Urinary bladder (tissue), 4 donors: Measurements from ENCODE around the gene MEF2A. TPM values are rescaled to one million over a fixed set of nuclear protein-coding genes. Genes with fewer than 3 reads are reported as not detected.
"Not testable (repeated sequence)": the region's sequence is repeated elsewhere in the genome, so short reads cannot be mapped to it uniquely, and the experiment has no call there.

ENCODE experiments used
- DNase-seq: peaks from one replicate; pipeline ENCODE4 v3.0.0-alpha.2; 2015; ENCODE audit errors: extremely low spot score
- H3K27ac ChIP-seq: one replicate; pipeline ENCODE4 v1.5.1; 2013; ENCODE audit warnings: low read depth, mild to moderate bottlenecking, moderate library complexity
- H3K36me3 ChIP-seq: one replicate; pipeline ENCODE4 v1.6.1; 2013; ENCODE audit warnings: mild to moderate bottlenecking, moderate library complexity; ENCODE audit not compliant: insufficient read depth
- H3K4me1 ChIP-seq: one replicate; pipeline ENCODE4 v1.6.1; 2013; ENCODE audit warnings: mild to moderate bottlenecking, moderate library complexity; ENCODE audit not compliant: insufficient read depth
- H3K4me3 ChIP-seq: one replicate; pipeline ENCODE4 v1.5.1; 2013; ENCODE audit warnings: low read depth, low read length
- WGBS: extraction: QIAGEN DNeasy Blood & Tissue Kit; methylation state at CpG from one replicate; pipeline ENCODE4 v1.1.7; 2013; 5-methylcytosine and 5-hydroxymethylcytosine counted together
- polyA plus RNA-seq: library from polyadenylated mRNA; stranded (reverse); fragments of 200-250 nt; gene quantifications from one replicate; pipeline ENCODE4 v1.2.3, GENCODE V29; 2013
- total RNA-seq: library from RNA; depleted of rRNA; stranded (reverse); fragments of >200 nt; gene quantifications from one replicate; pipeline ENCODE4 v1.2.3, GENCODE V29; 2014
- donor health status: healthy with polysubstance abuse.
- donor health status: healthy.

The MEF2A gene
- total and polyA plus RNA-seq, 2 donors: 37.6 to 85.1 TPM

- DNase-seq: no peak
- Histone ChIP-seq H3K4me1 (no peaks in the 10 kb centered on the region), H3K36me3 (no peaks in the 10 kb centered on the region), H3K27ac (peak overlapping the region; percentile 74), H3K4me3 (peak overlapping the region; percentile 77)
- under 1% methylated on average over 46 of the region's 46 CpGs for WGBS
Observed at GRCh38 chr15:99732751-99733267, 167.0 kb downstream of the MEF2A start.

- peak; percentile 83 for DNase-seq
- no peaks in the 10 kb centered on the region for H3K4me1 ChIP-seq
- WGBS: 9% methylated on average over 69 of the region's 69 CpGs
- peak within 1 kb of the TSS; percentile 90 for H3K27ac ChIP-seq
- H3K36me3 ChIP-seq: no peaks in the 10 kb centered on the region
- H3K4me3 ChIP-seq: peak within 1 kb of the TSS; percentile 77
Observed at GRCh38 chr15:99733268-99734039, 167.7 kb downstream of the MEF2A start, which contains the start of gene LYSMD4. Gene LYSMD4 (minus strand): TSS chr15:99733437. CDS start chr15:99731999, 1,438 bp downstream.

GRCh38 chr15:99734040-99734291 lies 168.2 kb downstream of the MEF2A start:
- not testable (repeated sequence) for H3K36me3 ChIP-seq, H3K4me3 ChIP-seq, H3K4me1 ChIP-seq, DNase-seq, H3K27ac ChIP-seq
- 94% methylated on average over 13 of the region's 13 CpGs for WGBS

DNA sequence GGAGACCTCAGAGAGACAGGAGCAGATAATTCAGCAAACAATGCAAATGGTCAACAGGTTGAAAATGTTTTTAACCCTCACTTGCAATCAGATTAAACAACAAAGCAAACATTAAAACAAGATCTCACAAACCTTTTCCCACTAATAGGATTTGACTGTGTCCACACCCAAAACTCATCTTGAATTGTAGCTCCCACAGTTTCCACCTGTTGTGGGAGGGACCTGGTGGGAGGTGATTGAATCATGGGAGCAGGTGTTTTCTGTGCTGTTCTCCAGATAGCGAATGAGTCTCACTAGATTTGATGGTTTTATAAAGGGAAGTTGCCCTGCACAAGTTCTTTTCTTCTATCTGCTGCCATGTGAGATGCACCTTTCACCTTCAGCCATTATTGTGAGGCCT lies 168.8 kb downstream of the MEF2A start:
- H3K27ac ChIP-seq: no peak overlapping the region
- no peak for DNase-seq
- H3K4me3 ChIP-seq: no peak overlapping the region
- no peaks in the 10 kb centered on the region for H3K36me3 ChIP-seq
- no peaks in the 10 kb centered on the region for H3K4me1 ChIP-seq
- WGBS: 93% methylated on average over 1 of the region's 1 CpG

DNA sequence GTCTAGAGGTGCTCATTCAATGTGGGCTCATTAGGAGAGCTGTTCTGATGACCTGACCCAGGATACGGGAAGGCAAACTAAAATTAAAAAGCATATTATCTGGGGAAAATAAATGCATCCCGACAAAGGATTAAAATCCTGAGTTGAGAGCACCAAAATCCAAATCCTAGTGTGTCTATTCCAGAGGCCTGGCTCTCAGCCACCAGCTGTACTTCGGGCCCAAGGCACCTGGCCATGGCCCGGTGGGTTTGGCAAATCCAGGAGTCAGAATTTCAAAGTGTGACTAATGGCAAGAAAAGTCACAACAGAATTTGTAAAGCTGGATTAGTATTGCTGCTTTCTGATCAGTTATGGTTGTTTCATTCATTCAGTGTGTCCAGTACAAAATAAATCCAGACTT lies 170.1 kb downstream of the MEF2A start:
- 84% methylated on average over 4 of the region's 4 CpGs for WGBS
- no peak for DNase-seq
- Histone ChIP-seq H3K4me3 (no peak overlapping the region), H3K27ac (no peak overlapping the region), H3K4me1 (no peaks in the 10 kb centered on the region), H3K36me3 (no peaks in the 10 kb centered on the region)

GRCh38 chr15:99736702-99737101 lies 170.9 kb downstream of the MEF2A start:
- H3K4me1 ChIP-seq: no peaks in the 10 kb centered on the region
- H3K36me3 ChIP-seq: no peaks in the 10 kb centered on the region
- no peak overlapping the region for H3K4me3 ChIP-seq
- 75% methylated on average over 2 of the region's 2 CpGs for WGBS
- no peak for DNase-seq
- no peak overlapping the region for H3K27ac ChIP-seq

GRCh38 chr15:99738021-99738847 lies 172.4 kb downstream of the MEF2A start:
- 84% methylated on average over 7 of the region's 7 CpGs for WGBS
- DNase-seq: no peak
- Histone ChIP-seq H3K4me1 (no peaks in the 10 kb centered on the region), H3K4me3 (no peak overlapping the region), H3K27ac (no peak overlapping the region), H3K36me3 (no peaks in the 10 kb centered on the region)

DNA sequence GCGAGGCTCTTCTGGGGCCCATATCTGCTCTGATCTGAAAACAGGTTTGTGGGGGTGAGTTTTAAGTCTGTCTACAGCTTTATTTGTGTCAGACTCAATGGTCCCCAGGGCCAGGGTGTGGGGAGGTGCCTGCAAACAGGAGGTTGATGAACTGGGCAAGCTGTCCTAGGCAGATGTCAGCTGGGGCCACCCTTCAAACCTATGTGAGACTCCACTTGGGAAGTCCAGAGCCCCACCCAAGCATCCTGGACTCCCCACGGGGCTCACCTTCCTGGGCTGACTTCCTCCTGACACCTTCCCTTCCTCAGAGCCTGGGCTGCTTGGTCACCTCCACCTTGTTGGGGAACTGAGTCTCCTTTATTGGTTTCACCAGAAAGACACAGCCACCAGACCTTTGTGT lies 176.1 kb downstream of the MEF2A start:
- no peak overlapping the region for H3K27ac ChIP-seq
- no peak overlapping the region for H3K4me3 ChIP-seq
- no peak for DNase-seq
- H3K36me3 ChIP-seq: no peaks in the 10 kb centered on the region
- WGBS: 80% methylated on average over 2 of the region's 2 CpGs
- no peaks in the 10 kb centered on the region for H3K4me1 ChIP-seq

DNA sequence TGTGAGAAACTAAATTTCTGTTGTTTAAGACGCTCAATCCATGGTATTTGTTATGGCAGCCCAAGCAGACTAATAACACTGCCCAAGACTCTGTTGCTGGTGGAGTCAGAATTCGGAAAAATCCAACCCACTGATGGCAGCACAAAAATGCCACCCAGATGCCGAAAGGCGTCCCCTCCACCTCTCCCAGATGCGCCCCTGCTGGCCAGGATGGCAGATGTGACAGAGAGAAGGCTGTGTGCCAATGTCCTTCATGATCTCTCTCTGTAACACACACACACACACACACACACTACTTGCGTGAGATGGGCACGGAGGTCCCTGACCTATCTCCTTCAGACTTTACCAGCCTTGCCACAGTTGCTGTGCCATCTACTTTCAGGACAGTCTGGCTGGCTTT lies 178.4 kb downstream of the MEF2A start:
- no peak for DNase-seq
- H3K4me1 ChIP-seq: no peaks in the 10 kb centered on the region
- no peak overlapping the region for H3K27ac ChIP-seq
- WGBS: 94% methylated on average over 7 of the region's 7 CpGs
- no peak overlapping the region for H3K4me3 ChIP-seq
- H3K36me3 ChIP-seq: no peaks in the 10 kb centered on the region

DNA sequence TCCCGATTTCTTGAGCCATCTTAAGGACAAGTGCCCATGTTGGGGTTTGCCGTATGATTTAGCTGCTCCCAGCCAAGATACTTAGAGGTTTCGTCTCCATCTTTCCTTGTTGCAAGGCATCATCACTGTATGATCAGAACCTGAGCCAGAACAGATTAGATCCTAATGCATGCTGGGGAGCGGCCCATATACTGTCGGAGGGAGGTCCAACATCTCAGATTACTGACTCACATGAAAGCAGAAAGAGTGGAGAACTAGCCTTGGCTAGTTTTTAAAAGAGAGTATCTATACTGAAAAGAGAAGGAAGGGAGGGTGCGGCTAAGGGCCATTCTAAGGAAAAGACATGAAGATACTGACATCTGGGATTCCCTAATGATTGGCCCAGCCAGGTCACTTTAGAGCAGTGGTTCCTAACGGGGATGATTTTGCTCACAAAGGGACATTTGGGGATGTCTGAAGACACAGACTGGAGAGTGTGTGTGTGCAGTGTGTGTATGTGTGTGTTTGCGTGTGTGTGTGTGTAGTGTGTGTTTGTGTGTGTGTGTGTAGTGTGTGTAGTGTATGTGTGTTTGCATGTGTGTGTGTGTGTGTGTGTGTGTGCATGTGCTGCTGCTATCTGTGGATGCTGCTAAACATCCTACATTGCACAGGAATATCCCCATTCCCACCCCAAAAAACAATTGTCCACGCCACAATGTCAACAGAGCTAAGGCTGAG lies 179.7 kb downstream of the MEF2A start:
- H3K4me3 ChIP-seq: no peak overlapping the region
- DNase-seq: no peak
- H3K27ac ChIP-seq: no peak overlapping the region
- 70% methylated on average over 9 of the region's 9 CpGs for WGBS
- no peaks in the 10 kb centered on the region for H3K36me3 ChIP-seq
- no peaks in the 10 kb centered on the region for H3K4me1 ChIP-seq

GRCh38 chr15:99749386-99749785 lies 183.6 kb downstream of the MEF2A start:
- Histone ChIP-seq H3K36me3 (no peaks in the 10 kb centered on the region), H3K4me1 (no peaks in the 10 kb centered on the region), H3K27ac (no peak overlapping the region), H3K4me3 (no peak overlapping the region)
- WGBS: 62% methylated on average over 6 of the region's 6 CpGs
- DNase-seq: no peak

- 92% methylated on average over 11 of the region's 11 CpGs for WGBS
- H3K36me3 ChIP-seq, H3K4me1 ChIP-seq, H3K4me3 ChIP-seq, DNase-seq, H3K27ac ChIP-seq: not testable (repeated sequence)
Observed at GRCh38 chr15:99750326-99750725, 184.5 kb downstream of the MEF2A start.

GRCh38 chr15:99752556-99752955 lies 186.8 kb downstream of the MEF2A start:
- DNase-seq: no peak
- H3K4me1 ChIP-seq: no peaks in the 10 kb centered on the region
- no peak overlapping the region for H3K4me3 ChIP-seq
- 92% methylated on average over 4 of the region's 4 CpGs for WGBS
- no peak overlapping the region for H3K27ac ChIP-seq
- H3K36me3 ChIP-seq: no peaks in the 10 kb centered on the region
